ENCODE measurements around the gene TSPAN1.

The TSPAN1 gene

DNA sequence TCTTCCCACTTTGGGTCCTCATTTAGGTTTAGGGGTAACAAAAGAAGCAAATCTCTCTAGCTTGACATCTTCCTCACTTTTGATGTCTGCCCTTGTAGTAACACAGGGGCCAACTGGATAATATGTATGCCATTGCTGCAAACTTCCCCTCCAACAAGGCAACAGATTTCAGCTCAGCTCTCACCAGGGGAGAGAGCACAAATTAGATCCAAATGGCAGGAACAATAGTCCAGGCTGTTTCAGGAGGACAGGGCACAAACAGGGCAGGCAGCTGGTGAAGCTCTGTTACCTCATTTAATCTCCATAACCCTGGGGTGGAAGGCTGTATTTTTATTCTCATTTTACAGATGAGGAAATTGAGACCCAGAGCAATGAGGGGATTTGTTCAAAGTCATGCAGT is 38.2 kb upstream of the TSPAN1 start:
- Histone ChIP-seq H3K36me3 (no peaks in the 10 kb centered on the region), H3K4me1 (no peaks in the 10 kb centered on the region; the same call in 1 of the 2 replicates), H3K27me3 (no peaks in the 10 kb centered on the region), H3K9me3 (no peaks in the 10 kb centered on the region), H3K4me3 (ENCODE audit: low read depth, low read length) (no peak overlapping the region)
- TF ChIP-seq, protein P1, sequence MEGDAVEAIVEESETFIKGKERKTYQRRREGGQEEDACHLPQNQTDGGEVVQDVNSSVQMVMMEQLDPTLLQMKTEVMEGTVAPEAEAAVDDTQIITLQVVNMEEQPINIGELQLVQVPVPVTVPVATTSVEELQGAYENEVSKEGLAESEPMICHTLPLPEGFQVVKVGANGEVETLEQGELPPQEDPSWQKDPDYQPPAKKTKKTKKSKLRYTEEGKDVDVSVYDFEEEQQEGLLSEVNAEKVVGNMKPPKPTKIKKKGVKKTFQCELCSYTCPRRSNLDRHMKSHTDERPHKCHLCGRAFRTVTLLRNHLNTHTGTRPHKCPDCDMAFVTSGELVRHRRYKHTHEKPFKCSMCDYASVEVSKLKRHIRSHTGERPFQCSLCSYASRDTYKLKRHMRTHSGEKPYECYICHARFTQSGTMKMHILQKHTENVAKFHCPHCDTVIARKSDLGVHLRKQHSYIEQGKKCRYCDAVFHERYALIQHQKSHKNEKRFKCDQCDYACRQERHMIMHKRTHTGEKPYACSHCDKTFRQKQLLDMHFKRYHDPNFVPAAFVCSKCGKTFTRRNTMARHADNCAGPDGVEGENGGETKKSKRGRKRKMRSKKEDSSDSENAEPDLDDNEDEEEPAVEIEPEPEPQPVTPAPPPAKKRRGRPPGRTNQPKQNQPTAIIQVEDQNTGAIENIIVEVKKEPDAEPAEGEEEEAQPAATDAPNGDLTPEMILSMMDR (IDR thresholded peaks at IDR 0.05; ENCODE audit: low read depth, low read length) = no peak
- DNase-seq = no peak

DNA sequence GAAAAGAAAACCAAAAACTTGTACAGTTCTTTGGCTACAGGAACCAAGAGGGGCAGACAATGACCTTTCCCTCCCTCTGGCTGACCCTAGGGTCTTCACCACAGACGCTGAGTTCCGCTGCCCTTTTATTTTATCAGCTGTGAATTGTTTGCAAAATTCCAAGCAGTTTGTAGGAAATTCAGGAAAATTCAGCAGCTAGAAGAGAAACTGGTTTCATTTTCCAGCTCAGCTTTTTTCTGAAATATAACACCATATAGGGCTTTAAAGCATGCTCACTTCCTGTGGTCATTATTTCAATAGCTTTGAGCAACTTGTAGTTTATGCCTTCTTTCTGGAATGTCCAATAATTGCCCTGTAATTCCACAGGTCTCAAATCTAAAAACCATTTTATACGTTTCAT is 37.0 kb upstream of the TSPAN1 start:
- TF ChIP-seq, protein P1 (IDR thresholded peaks at IDR 0.05; ENCODE audit: low read depth, low read length) = no peak
- no peaks in the 10 kb centered on the region; the same call in 1 of the 2 replicates for H3K4me1 ChIP-seq
- no peaks in the 10 kb centered on the region for H3K36me3 ChIP-seq
- H3K27me3 ChIP-seq = no peaks in the 10 kb centered on the region
- H3K4me3 ChIP-seq (ENCODE audit: low read depth, low read length) = no peak overlapping the region
- DNase-seq = no peak
- H3K9me3 ChIP-seq = no peaks in the 10 kb centered on the region

DNA sequence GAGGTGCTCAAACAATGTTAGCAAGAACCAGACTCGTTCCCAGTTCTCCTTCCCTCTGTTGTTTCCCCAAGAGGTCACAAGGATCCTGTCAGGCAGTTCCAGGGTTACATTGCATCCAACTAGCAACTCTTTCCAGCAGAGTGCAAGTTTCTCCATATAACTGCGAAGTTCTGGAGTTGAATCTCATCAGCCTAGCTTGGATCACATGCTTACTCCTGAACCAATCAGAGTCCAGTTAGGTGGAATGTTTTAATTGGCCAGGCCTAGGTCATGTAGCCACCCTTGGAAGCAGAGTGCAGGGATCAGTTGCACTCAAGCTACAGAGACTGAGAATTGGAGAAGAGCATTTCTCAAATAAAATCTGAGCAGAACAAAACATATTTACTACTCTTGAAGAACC is 26.6 kb upstream of the TSPAN1 start:
- Histone ChIP-seq H3K36me3 (no peaks in the 10 kb centered on the region), H3K4me1 (no peaks in the 10 kb centered on the region), H3K27me3 (no peaks in the 10 kb centered on the region), H3K4me3 (ENCODE audit: low read depth, low read length) (no peak overlapping the region), H3K9me3 (no peaks in the 10 kb centered on the region)
- TF ChIP-seq, protein P1 (IDR thresholded peaks at IDR 0.05; ENCODE audit: low read depth, low read length) = no peak
- no peak for DNase-seq

DNA sequence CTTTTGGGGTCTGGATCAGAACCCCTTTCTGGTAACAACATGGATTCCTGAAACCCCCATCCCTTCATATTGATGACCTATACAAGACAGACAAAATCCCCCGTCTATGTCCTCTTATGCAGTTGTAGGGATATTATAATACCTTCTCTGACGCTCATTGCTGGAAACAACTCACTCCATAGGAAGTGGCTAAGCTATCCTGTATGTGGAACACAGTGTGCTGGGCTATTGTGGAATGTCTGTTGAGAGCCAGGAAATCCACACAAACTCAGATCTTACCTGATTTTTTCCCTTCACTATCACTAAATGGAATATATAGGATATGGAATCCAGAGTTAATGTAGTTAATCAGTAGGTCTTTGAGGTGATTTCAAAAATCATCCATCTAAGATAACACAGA is 24.8 kb upstream of the TSPAN1 start:
- TF ChIP-seq, protein P1 (IDR thresholded peaks at IDR 0.05; ENCODE audit: low read depth, low read length) = no peak
- Histone ChIP-seq H3K4me1 (no peaks in the 10 kb centered on the region), H3K4me3 (ENCODE audit: low read depth, low read length) (no peak overlapping the region), H3K9me3 (no peaks in the 10 kb centered on the region), H3K36me3 (no peaks in the 10 kb centered on the region), H3K27me3 (no peaks in the 10 kb centered on the region)
- no peak for DNase-seq

DNA sequence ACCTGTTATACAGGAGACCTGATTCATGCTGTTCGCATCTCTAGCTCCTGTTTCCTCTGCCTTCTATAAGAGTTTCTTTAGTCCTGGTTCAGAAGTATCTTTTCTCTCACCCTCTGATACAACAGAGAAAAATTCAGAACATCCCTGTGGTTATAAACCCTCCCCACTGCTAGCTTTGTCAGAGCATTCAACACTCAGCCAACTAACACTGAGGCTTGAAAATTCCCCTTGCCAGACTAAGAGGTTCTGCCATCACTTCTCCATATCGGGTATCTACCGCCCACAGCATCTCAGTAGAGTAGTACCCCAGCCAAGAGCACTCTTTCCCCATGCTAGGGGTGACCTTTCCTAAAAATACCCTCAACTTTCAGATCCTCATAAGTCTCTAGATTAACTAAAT is 22.9 kb upstream of the TSPAN1 start:
- H3K9me3 ChIP-seq = no peaks in the 10 kb centered on the region
- DNase-seq = no peak
- H3K4me3 ChIP-seq (ENCODE audit: low read depth, low read length) = no peak overlapping the region
- no peaks in the 10 kb centered on the region for H3K36me3 ChIP-seq
- H3K4me1 ChIP-seq = no peaks in the 10 kb centered on the region
- TF ChIP-seq, protein P1 (IDR thresholded peaks at IDR 0.05; ENCODE audit: low read depth, low read length) = no peak
- H3K27me3 ChIP-seq = no peaks in the 10 kb centered on the region

DNA sequence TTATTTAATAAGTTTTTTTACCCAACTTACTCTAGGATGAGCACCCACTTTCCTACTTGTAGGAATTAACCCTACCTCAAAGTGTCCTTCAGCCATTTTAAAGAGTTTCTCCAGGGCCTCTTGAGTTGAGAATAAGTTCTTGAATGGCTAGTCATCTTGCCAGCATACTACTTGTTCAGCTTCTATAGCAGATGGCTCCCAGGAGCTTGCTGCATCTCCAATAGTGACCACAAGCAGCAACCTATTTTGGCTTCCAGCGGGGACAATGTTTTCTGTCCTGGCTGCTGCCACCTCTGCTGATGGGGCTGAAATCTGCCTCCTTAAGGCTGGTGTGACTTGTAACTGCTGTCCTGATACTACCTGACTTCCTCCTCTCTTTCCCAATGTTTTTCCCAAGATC is 21.7 kb upstream of the TSPAN1 start:
- TF ChIP-seq, protein P1 (IDR thresholded peaks at IDR 0.05; ENCODE audit: low read depth, low read length) = no peak
- H3K4me3 ChIP-seq (ENCODE audit: low read depth, low read length) = no peak overlapping the region
- H3K27me3 ChIP-seq = no peaks in the 10 kb centered on the region
- H3K4me1 ChIP-seq = no peaks in the 10 kb centered on the region
- H3K9me3 ChIP-seq = no peaks in the 10 kb centered on the region
- no peaks in the 10 kb centered on the region for H3K36me3 ChIP-seq
- DNase-seq = no peak

All from BE2C (cell line).